Fibroblast of the conjunctiva (primary cell): ENCODE results near the gene CRTC1.

ENCODE experiments used
- DNase-seq: peaks from one replicate; pipeline ENCODE4 v3.0.0-alpha.2; 2010; ENCODE audit warnings: low read depth

CRTC1 gene

DNA sequence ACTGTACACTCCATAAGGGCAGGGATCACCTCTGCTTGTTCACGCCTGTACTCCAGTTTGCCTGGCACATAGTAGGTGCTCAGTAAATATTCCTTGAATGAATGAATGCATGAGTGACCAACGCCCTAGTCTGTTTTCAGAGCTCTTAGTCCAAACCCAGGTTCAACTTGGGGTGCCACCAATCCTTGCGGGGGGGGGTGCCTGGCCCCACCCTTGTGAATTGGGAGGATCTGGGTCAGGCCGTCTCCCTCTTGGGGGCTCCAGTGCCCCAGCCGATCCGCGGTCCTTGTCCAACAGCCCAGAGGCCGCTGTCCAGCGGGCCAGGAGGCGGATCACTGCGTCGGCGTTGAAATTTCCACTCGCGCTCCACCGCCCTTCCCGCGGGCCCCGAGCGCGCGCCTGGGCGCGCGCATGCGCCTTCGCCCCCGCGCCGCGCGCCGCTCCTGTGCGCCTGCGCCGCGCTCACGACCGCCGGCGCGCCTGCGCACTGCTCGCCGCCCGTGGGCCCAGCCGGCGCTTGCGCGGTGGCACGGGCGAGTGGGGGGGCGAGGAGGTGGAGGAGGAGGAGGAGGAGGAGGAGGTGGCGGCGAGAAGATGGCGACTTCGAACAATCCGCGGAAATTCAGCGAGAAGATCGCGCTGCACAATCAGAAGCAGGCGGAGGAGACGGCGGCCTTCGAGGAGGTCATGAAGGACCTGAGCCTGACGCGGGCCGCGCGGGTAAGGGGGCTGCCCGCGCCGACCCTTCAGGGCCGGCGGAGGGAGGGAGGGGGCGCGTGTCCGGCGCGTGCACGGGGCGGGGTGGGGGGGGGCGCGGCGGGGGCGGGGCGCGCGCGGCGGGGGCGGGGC lies at the start of gene CRTC1:
TSS of gene CRTC1 (plus strand) at position 572 of the 849 bp plus-strand sequence. CDS start at position 595, 23 bp downstream.
- DNase-seq = peak; percentile 80

DNA sequence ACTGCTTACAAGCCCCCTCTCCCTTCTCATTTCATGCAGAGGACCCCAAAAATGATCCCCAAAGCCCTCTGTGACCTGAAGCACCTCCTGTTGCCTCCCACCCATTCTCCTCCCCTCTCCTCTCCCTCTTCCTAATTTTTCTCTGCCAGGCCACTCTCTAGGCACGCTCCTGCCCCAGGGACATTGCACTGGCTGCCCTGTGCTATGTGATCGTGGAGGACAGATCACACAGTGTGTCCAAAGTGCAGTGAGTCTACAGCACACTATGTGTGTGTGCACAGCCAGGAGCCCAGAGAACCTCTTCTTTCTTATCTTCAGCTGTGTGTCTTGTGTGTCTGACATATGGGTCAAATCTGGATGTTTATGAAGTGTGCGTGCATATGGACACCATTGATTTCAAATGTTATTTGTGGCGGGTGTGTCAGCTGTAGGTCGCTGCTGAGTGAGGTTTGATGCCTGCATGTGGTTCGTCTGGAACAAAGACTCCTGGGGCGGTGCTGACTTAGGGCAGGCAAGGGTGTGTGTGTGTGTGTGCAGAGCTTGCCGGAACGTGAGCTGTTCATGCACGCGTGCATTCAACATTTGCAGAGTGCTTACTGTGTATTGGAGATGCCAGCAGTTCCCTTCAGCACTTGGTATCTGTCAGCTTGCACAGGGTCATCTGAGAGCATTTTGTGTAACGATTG lies 48.7 kb upstream of the CRTC1 start:
- no peak for DNase-seq

DNA sequence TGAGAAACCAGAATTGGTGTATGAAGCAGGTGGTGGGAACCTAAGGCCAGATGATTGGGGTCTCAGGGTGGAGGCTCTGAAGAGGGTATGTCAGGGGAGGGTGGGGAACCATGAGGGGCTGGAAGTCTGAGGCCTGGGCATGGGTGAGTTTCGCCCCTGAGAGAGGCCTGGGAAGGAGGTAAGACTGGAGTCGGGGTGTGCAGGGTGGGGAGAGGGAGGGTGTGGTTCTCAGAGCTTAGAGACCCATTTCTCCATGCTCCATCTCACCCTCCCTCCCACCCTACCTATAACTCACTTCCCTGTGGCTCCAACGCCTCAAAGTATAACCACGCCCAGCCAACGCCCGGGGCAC lies 47.7 kb upstream of the CRTC1 start:
- no peak for DNase-seq

DNA sequence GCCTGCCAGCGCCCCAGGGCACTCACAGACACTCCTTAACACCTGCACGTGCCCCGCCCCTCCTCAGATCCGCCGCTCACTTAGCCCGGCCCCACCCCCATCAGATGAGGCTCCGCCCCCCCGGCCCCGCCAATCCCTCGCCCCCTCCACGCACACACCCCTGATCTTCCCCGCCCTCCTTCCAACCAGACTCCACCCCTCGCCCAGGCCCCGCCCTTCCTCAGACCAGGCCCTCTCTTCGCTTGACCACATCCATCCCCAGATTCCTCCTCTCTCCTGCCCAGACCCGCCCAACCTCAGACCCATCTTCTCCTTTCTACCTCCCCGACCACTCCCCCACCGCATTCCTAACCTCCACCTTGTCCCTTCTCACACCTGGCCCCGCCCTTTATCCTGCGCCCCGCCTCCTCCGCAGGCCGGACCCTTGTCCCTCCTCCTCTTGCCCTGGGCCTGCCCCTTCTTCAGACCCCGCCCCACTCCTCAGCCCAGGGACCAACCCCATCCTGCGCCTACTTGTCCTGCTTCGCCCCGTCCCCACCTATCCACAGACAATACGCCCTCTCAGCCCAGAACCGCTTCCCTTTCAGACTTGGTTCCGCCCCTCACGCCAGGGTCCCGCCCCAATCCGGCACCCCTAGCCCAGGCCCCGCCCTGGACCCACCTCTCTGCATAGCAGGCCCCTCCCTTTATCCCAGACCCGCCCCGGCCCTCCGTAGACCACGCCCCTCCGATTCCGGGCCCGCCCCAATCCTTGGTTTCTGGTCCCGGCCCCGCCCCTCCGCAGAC lies 47.1 kb upstream of the CRTC1 start:
- peak; percentile 92 for DNase-seq

DNA sequence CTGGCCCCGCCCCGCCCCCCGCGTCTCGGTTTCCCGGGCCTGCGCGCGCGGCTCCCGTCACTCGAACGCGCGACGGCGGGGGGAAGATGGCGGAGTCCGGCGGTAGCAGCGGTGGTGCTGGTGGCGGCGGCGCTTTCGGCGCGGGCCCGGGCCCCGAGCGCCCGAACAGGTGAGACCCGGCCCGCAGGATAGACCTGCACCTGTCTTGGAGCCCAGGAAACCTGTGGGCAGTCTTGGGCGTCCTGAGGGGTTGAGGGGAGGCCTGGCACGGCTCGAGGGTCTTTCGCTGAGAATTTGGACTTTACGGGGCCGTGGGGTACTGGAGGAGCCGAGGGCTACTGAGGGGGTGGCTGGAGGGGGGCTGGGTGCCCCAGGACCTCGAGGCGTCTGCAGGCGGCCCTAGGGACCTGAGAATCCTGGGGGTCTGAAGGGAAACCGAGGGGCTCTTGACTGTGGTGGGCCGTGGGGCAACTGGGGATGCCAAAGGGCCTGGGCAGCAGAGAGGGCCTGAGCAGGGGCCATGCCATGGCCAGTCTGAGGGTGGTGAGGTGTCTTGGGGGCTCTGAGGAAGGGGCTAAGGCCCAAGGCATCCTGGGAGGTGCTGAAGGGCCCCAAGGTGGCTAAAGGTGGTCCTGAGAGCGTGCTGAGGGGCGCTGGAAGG lies 46.4 kb upstream of the CRTC1 start, which contains the start of gene KLHL26:
TSS of gene KLHL26 (plus strand) at position 60 of the 661 bp plus-strand sequence. CDS start at position 87, 27 bp downstream.
- DNase-seq = no peak

- DNase-seq = no peak
Measured at GRCh38 chr19:18637673-18638630, 45.5 kb upstream of the CRTC1 start.

GRCh38 chr19:18639706-18640243 lies 43.7 kb upstream of the CRTC1 start:
- DNase-seq = no peak

- DNase-seq = no peak
Measured at GRCh38 chr19:18644196-18645034, 39.1 kb upstream of the CRTC1 start.

GRCh38 chr19:18645035-18645511 lies 38.4 kb upstream of the CRTC1 start:
- DNase-seq = no peak

GRCh38 chr19:18646535-18647370 lies 36.7 kb upstream of the CRTC1 start:
- no peak for DNase-seq

- DNase-seq = no peak
Measured at GRCh38 chr19:18647371-18647767, 36.1 kb upstream of the CRTC1 start.

DNA sequence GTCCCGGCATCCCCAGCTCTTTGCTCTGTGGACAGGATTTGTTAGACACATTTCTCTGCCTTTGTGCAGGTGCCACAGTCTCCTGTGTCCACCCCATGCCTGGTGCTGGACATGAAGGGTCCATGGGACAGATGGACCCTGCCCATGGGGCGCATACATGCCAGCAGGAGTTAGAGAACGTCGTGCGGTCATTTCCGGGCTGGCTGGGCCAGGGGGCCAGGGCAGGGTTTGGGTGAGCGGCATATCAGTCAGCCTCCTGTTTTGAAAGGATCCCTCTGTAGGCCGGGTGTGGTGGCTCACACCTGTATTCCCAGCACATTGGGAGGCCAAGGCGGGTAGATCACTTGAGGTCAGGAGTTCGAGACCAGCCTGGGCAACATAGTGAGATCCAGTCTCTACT lies 35.7 kb upstream of the CRTC1 start:
- no peak for DNase-seq

DNA sequence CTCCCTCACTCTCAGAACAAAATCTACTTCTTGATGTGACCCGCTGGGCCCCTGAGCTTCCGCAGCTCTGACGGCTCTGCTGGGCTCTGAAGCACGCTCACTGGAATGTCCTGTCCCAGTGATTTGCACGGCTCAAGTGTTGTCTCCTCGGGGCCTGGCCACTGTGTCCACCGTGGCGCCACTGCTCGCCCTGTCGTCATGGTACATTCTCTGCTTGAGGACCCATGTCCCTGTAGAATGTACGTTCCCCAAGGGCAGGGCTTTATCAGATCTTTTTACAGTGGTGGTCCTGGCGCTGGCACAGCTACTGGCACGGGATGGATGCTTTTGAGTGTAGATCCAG lies 34.5 kb upstream of the CRTC1 start:
- DNase-seq = no peak

DNA sequence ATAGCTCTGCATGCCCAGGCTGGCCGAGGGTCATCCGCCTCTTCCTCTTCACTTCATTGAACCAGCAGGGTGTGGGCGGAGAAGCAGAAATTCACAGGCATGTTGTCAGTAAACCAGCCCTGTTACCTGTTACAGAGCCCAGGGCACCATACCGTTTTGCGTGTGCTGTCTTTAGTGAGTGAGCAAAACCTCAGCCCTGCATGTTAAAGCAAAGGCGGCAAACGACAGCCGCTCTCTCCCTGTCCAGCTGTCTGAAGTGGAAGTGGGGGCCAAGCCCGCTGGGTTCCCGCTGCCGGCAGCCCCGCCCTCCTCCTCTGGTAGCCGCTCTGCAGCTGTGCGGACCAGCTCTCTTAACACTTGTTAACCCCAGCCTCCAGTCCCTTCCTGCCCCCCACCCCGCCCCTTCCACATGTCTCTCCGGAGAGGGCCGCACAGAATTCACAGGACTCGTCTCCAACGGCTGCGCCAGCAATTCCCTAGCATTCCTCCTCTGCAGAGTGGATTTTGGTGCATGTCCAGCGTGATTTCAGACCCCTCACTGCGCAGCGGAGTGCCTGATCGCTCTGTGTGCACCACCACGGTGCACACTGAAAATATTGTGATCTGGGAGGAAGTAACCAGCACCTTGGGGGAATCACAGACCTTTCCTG lies 34.0 kb upstream of the CRTC1 start:
- DNase-seq = no peak

DNA sequence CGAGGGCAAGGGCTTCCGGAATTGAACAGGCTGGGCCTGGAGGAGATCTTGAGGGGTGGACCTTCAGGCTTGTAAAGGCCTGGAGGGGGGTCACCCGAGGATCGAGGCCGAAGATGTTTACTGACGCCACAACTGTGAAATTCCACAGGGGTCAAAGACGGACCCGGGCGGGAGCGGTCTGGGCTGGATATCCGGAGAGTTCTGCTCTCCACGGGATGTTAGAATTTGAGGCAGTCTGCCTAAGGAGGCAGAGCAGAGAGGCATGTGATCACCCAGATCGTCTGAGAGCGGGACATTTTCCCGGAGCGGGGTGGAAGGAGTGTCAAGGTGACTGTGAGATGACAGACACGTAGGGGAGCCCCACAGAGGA lies 33.5 kb upstream of the CRTC1 start:
- DNase-seq = no peak

DNA sequence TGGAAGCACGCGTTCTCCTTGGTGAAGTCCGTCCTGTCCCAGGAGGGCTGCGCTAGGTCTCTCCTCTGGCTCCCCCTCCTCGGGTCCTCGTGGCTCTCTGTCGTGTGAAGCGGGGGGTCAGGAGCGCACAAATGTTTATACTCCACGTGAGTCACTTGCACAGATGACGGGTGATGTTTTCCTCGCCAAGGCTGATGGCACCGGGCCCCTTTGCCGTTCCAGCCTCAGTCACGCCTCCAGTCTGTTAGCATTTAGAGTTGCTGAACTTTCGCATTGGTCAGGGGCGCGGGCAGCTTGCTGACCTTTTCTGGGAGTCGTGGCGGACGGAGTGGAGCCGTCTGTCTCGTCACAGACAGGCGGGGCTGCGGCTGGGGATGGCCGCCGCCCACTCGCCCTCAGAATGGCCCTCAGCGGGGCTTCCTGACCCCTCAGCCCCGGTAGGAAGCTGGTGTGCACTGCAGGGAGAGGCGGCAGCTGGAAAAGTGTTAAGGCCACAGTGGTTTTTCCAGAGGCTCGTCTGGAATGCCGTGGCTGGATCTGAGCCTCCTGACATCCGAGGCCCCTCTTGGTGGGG lies 32.9 kb upstream of the CRTC1 start:
- DNase-seq = no peak

GRCh38 chr19:18651300-18651699 lies 32.2 kb upstream of the CRTC1 start:
- no peak for DNase-seq

DNA sequence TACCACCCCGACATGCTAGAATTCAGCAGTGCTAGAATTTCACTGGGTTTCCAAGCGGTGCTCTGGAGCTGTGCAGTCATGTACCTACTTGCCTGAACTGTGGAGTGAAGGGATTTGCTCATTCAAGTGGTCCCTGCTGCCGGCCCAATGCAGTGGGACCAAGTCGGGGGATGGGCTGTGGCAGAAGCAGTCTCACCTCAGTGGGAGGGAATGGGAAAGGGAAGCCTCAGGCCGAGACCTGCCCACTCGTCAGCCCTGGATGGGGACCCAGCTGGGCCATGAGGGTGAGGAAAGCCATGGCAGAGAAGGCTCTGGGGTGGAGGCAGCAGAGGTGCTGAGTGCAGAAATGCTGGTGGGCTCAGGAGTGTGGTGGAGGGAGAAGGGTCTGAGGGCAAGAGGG lies 31.7 kb upstream of the CRTC1 start:
- no peak for DNase-seq
